ENCODE data around the gene NLK.

- no peak for TF ChIP-seq CTCF (IDR thresholded peaks at IDR 0.05)
- TF ChIP-seq POLR2A (IDR thresholded peaks at IDR 0.05) = no peak
- TF ChIP-seq POLR2AphosphoS5 (IDR thresholded peaks at IDR 0.05; ENCODE audit: insufficient read depth in 1 of 2, low read depth in 1 of 2) = no peak
These were observed 44.0 kb downstream of the NLK start for GRCh38 chr17:28086519-28086918.
